Suprapubic skin (tissue), 3 donors: ENCODE data around the gene KCNT1.

Experiments
- CTCF ChIP-seq, 2 donors: fragments of 200-600 bp in 1 of 2; fragments of 450-650 bp in 1 of 2; sonication (generic) in 1 of 2; IDR thresholded peaks; one replicate each; pipeline ENCODE4 v1.5.1; 2016 to 2019; ENCODE audit warnings: antibody characterized with exemption in 2 of 2, mild to moderate bottlenecking in 1 of 2, moderate library complexity in 1 of 2
- POLR2AphosphoS5 ChIP-seq, 3 donors: sonication (generic); formaldehyde crosslinking; IDR thresholded peaks; one replicate each; pipeline ENCODE4 v1.6.1; 2017; ENCODE audit warnings: antibody characterized with exemption in 3 of 3

GRCh38 chr9:135758870-135759269, 56.9 kb downstream of the KCNT1 start:
- no peak for TF ChIP-seq CTCF (IDR thresholded peaks at IDR 0.05)
- TF ChIP-seq POLR2AphosphoS5 (IDR thresholded peaks at IDR 0.05), result no peak
